VCaP (cell line): Measurements from ENCODE around the gene FOXRED2.

Experiments
- H3K27ac ChIP-seq: fragments of 450-650 bp; 2 replicates; pipeline ENCODE4 v1.5.1; 2017
- TF ChIP-seq, protein P1 (sequence below): fragments of 450-650 bp; conservative IDR thresholded peaks from 2 replicates; pipeline ENCODE4 v1.5.1; 2017; ENCODE audit warnings: mild to moderate bottlenecking, moderate library complexity

The FOXRED2 gene

DNA sequence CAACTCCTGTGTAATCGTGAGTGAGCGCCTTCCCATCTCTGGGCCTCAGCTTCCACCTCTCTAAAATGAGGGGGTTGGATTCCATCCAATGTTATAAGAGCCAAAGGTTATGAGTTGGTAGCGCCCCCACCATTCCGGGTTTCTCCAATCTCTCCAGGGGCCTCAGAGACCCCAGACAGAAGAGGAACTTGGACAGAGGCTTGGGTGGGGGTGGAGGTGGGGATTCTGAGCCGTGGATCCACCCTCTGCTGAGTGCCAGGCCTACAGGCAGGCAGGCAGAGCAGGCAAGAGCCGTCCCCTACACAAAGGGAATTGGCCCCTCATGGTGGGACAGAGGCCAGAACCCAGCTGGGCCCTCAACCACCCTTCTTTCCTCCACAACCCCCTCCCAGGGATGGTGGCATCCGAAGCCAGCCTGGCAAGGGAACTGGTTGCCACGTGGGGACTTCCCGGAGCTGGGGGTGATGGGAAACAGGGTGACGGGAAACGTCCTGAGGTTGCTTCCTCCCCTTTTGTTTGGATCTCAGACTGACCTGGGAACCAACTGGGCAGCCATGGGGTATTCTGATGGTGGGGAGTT, 57.2 kb downstream of the FOXRED2 start:
- TF ChIP-seq, protein P1, sequence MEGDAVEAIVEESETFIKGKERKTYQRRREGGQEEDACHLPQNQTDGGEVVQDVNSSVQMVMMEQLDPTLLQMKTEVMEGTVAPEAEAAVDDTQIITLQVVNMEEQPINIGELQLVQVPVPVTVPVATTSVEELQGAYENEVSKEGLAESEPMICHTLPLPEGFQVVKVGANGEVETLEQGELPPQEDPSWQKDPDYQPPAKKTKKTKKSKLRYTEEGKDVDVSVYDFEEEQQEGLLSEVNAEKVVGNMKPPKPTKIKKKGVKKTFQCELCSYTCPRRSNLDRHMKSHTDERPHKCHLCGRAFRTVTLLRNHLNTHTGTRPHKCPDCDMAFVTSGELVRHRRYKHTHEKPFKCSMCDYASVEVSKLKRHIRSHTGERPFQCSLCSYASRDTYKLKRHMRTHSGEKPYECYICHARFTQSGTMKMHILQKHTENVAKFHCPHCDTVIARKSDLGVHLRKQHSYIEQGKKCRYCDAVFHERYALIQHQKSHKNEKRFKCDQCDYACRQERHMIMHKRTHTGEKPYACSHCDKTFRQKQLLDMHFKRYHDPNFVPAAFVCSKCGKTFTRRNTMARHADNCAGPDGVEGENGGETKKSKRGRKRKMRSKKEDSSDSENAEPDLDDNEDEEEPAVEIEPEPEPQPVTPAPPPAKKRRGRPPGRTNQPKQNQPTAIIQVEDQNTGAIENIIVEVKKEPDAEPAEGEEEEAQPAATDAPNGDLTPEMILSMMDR, result no peak
- H3K27ac ChIP-seq, result no peak overlapping the region

DNA sequence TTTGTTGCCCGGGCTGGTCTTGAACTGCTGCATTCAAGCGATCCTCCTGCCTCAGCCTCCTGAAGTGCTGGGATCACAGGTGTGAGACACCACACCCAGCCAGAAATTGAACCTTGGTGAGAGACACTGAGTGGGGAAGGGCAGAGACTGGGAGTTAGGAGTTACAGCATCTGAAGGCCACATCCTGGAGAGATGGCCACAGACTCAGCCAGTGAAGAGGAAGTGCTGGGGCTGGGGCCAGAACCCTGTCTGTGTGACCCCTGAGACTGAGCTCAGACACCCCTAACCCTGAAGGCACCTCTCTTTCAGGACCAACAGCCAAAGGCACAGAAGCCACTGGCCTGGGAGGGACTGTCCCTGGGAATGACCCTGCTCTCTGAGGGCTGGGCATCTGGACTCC, 59.2 kb downstream of the FOXRED2 start:
- TF ChIP-seq, protein P1, result no peak
- H3K27ac ChIP-seq, result no peak overlapping the region

DNA sequence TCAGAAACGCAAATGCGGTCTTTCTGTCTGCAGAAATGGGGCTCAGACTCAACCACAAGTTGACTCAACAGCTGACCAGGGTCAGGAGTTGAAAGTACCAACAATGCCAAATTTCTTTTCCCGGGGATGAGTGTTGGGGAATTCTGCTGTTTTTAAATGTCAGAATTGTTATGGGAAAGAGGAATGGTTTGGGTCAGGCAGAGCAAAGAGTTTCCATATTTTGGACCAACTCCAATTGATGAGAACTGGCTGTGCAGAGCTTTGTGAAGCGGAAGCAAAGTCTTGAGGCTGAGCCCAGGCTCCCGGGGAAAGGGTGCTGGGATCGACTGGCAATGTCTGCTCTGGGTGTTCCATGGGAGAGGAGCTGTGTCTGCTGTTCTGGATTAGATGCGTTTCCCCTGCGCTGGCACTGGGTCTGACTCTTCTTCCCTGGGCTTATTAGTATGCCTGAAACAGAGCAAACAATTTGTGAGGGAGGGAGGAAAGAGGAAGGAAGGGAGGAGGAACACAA, 61.6 kb downstream of the FOXRED2 start:
- peak overlapping the region; percentile 63 for H3K27ac ChIP-seq

DNA sequence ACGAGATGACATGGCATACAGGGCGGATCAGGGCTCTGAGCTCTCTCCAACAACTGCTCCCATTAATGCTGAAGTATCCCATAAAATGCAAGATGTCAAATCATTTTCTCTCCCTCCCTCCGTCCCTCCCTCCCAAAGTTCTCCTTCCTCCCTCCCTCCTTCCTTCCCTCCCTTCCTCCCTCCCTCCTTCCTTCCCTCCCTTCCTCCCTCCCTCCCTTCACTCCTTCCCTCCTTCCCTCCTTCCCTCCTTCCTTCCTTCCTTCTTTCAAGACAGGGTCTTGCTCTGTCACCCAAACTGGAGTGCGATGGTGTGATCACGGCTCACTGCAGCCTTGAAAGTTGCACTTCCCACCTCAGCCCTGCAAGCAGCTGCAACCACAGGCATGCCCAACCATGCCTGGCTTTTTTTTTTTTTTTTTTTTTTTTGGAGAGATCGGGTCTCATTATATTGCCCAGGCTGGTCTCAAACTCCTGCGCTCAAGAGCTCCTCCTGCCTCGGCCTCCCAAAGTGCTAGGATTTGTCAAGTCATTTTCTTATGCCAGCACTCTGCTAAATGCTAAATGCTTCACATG, 63.6 kb downstream of the FOXRED2 start:
- TF ChIP-seq, protein P1, result no peak
- H3K27ac ChIP-seq, result no peak overlapping the region

More for the DNA sequence above, 61.6 kb downstream of the FOXRED2 start:
- TF ChIP-seq, protein P1, result no peak

DNA sequence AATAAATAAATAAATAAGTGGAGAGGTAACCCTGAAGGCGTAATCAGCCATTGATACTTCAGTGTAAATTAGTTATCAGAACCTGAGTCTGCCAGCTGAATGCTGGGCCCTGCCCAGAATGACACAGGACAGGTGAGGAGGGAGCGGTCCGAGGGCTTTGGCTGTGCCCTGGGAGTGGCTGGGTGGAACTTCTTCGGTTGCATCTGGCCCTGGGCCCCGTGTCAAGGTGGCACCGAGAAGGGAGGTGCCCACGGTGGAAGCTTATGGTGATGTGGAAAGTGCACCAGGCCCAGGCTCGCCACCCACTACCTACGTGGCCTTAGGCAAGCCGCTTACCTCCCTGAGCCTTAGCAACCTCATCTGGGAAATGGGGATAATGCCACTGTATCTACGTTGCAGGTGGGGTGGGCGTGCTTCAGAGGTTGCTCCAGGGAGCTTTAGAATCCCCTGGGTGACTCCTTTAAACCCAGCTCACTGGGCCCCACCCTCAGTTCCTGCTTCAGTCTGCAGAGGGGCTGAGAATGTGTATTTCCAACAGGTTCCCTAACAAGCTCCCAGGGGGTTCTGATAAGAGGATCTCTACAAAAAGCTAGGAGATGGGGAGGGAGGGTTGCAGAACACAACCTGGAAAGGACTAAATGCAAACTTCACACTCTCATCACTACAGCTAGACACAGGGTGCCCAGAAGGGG, 64.2 kb downstream of the FOXRED2 start:
- H3K27ac ChIP-seq, result no peak overlapping the region
- TF ChIP-seq, protein P1, result no peak

DNA sequence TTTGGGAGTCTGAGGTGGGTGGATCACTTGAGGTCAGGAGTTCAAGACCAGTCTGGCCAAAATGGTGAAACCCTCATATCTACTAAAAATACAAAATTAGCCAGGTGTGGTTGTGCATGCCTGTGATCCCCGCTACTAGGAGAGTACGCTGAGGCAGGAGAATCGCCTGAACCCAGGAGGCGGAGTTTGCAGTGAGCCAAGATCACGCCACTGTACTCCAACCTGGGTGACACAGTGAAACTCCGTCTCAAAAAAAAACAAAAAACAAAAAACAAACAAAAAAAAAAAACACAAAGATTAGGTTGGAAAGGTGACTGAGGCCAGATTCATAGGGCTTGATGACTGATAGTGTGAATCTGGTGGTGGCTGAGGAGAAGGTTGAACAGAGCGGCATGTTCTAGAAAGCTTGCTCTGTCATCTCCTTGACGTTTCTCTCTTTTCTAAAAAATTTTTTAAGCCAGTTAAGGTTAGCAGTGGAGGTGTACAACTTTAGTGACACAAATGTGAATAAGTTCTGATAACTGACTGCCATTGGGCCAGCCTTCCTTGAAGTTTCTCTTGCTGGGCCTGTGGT, 66.3 kb downstream of the FOXRED2 start:
- no peak overlapping the region for H3K27ac ChIP-seq
- TF ChIP-seq, protein P1, result no peak
